Ishikawa (cell line): ENCODE measurements around the gene TMC2.

Source experiments
- CEBPB ChIP-seq: IDR thresholded peaks from 2 replicates; pipeline ENCODE4 v1.6.1; 2012
- CREB1 ChIP-seq: IDR thresholded peaks from 2 replicates; pipeline ENCODE4 v1.6.1; 2012; ENCODE audit warnings: low read depth
- EGR1 ChIP-seq: IDR thresholded peaks from 2 replicates; pipeline ENCODE4 v1.6.1; 2012
- EP300 ChIP-seq: IDR thresholded peaks from 2 replicates; pipeline ENCODE4 v1.6.1; 2012; ENCODE audit warnings: borderline replicate concordance
- FOXM1 ChIP-seq: IDR thresholded peaks from 2 replicates; pipeline ENCODE4 v1.6.1; 2012; ENCODE audit warnings: low read depth, borderline replicate concordance
- NFIC ChIP-seq: IDR thresholded peaks from 2 replicates; pipeline ENCODE4 v1.6.1; 2012
- RAD21 ChIP-seq: IDR thresholded peaks from 2 replicates; pipeline ENCODE4 v1.6.1; 2012; ENCODE audit warnings: low read depth
- TAF1 ChIP-seq: IDR thresholded peaks from 2 replicates; pipeline ENCODE4 v1.6.1; 2012; ENCODE audit warnings: low read depth, mild to moderate bottlenecking
- TCF12 ChIP-seq: IDR thresholded peaks from 2 replicates; pipeline ENCODE4 v1.6.1; 2012; ENCODE audit warnings: low read depth
- TEAD4 ChIP-seq: IDR thresholded peaks from 2 replicates; pipeline ENCODE4 v1.6.1; 2012
- YY1 ChIP-seq: IDR thresholded peaks from 2 replicates; pipeline ENCODE4 v1.6.1; 2012; ENCODE audit warnings: low read depth
- ZBTB7A ChIP-seq: IDR thresholded peaks from 2 replicates; pipeline ENCODE4 v1.6.1; 2012; ENCODE audit warnings: low read depth
- TF ChIP-seq, protein P1 (sequence below): IDR thresholded peaks from 2 replicates; pipeline ENCODE4 v1.6.1; 2012
- TF ChIP-seq, protein P2 (sequence below): IDR thresholded peaks from 2 replicates; pipeline ENCODE4 v1.6.1; 2012
- TF ChIP-seq, protein P3 (sequence below): IDR thresholded peaks from 2 replicates; pipeline ENCODE4 v1.6.1; 2012; ENCODE audit warnings: low read depth, mild to moderate bottlenecking

TMC2 gene

DNA sequence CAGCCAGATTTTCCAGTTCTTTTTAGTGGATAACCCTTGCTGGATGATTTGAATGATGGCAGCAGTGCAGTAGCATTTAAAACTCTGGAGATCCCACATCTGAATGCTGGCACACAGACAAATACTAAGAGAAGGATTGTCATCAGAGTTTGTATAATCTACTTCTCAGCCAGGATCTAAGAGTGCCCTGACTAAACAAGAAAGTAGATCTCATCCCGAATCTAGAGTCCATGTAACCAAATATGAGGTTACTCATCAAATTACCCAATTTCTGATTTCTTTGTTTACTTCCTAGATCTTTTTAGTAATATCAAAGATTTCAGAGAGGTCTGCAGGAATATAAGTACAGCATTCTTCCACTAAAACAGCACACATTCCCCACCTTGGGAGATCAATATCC is 7.8 kb downstream of the TMC2 start:
- TF ChIP-seq, protein P1, sequence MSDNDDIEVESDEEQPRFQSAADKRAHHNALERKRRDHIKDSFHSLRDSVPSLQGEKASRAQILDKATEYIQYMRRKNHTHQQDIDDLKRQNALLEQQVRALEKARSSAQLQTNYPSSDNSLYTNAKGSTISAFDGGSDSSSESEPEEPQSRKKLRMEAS = no peak
- TF ChIP-seq RAD21 (no peak), TCF12 (no peak), CEBPB (no peak), TAF1 (no peak), YY1 (no peak), FOXM1 (no peak), NFIC (no peak), EP300 (no peak)
- TF ChIP-seq, protein P2, sequence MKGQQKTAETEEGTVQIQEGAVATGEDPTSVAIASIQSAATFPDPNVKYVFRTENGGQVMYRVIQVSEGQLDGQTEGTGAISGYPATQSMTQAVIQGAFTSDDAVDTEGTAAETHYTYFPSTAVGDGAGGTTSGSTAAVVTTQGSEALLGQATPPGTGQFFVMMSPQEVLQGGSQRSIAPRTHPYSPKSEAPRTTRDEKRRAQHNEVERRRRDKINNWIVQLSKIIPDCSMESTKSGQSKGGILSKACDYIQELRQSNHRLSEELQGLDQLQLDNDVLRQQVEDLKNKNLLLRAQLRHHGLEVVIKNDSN = no peak

DNA sequence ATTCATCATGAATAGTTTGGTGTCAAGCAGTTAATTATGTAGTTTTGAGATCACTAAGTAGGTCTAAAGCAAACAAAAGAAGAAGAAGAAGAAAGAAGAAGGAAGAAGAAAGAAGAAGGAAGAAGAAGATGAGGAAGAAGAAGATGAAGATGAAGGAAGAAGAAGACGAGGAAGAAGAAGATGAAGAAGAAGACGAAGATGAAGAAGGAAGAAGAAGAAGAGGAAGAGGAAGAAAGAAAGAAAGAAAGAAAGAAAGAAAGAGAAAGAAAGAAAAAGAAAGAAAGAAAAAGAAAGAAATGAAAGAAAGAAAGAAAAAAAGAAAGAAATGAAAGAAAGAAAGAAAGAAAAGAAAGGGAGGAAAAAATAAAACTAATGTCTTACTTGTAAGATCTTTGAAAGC is 9.2 kb downstream of the TMC2 start:
- TF ChIP-seq TCF12 (no peak), RAD21 (no peak), ZBTB7A (no peak), CREB1 (no peak), TAF1 (no peak), CEBPB (no peak), NFIC (no peak), YY1 (no peak), FOXM1 (no peak), EGR1 (no peak), EP300 (no peak), TEAD4 (no peak)
- TF ChIP-seq, protein P3, sequence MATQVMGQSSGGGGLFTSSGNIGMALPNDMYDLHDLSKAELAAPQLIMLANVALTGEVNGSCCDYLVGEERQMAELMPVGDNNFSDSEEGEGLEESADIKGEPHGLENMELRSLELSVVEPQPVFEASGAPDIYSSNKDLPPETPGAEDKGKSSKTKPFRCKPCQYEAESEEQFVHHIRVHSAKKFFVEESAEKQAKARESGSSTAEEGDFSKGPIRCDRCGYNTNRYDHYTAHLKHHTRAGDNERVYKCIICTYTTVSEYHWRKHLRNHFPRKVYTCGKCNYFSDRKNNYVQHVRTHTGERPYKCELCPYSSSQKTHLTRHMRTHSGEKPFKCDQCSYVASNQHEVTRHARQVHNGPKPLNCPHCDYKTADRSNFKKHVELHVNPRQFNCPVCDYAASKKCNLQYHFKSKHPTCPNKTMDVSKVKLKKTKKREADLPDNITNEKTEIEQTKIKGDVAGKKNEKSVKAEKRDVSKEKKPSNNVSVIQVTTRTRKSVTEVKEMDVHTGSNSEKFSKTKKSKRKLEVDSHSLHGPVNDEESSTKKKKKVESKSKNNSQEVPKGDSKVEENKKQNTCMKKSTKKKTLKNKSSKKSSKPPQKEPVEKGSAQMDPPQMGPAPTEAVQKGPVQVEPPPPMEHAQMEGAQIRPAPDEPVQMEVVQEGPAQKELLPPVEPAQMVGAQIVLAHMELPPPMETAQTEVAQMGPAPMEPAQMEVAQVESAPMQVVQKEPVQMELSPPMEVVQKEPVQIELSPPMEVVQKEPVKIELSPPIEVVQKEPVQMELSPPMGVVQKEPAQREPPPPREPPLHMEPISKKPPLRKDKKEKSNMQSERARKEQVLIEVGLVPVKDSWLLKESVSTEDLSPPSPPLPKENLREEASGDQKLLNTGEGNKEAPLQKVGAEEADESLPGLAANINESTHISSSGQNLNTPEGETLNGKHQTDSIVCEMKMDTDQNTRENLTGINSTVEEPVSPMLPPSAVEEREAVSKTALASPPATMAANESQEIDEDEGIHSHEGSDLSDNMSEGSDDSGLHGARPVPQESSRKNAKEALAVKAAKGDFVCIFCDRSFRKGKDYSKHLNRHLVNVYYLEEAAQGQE = no peak
- TF ChIP-seq, protein P2 = no peak
- TF ChIP-seq, protein P1 = no peak

DNA sequence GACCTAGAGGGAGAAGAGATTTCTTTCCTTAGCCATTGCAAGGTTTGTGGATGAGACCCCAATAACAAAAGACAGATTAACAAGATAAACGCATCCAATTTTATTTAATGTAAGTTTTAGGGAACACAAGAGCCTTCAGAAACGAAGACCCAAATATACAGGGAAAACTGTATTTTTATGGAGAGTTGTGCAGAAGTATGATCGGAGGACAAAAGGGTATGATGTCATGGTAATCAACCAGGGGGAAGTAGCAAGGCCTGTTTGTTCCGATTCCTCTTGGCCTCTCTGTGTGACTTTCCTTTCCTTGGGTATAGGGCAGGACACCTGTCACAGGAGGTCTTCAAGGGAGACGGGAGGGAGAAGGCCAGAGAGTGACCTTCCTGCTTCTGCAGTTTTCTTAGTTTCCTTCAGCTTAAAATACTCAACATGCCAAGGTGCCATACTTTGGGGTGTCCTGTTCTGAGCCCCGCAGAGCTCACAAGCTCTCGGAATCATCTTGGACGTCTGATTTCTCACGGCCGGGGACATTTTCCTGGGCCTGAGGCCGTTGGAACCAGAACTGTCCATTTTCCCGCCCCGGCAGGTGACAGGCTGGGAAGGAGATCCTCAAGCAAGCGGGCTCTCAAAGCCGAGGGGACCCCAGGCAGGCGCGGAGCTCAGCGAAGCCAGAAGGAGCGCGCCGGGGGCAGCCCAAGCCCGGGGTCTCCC is 21.7 kb downstream of the TMC2 start:
- TF ChIP-seq YY1 (no peak), CEBPB (no peak), NFIC (no peak), FOXM1 (no peak), EP300 (no peak), TCF12 (no peak)
- TF ChIP-seq, protein P2 = no peak

DNA sequence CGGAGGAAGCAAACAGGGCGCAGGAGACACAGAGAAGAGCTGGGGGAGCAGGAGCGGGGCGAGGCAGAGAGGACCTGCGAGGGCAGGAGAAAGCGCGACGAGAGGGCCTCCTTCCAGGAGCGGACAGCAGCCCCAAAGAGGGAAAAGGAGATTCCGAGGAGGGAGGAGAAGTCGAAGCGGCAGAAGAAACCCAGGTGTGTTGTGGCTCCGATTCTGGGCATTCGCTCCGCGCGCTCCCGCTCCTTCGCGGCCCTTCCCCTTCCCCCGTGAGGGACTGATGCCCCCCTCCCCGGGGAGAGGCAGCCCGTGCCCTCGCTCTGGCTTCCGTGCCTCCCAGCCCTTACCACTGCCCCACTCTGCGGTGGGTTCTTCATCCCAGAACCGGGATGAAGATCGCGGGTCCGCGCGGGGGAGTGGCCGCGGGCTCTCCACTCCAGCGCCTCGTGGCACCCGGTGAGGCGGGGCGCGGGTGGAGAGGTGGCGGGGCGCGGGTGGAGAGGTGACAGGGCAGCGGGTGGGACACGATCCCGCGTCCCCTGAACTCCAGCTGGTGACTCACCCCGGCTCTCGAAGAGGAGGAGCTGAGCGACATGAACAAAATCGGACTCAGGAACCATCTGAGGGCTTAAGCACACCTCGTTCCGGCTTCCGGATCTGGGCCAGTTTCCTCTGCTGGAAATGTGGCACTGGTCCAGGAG is 22.4 kb downstream of the TMC2 start:
- no peak for TF ChIP-seq EGR1
- TF ChIP-seq YY1 = no peak
- no peak for TF ChIP-seq CEBPB
- TF ChIP-seq FOXM1 = no peak
- TF ChIP-seq, protein P2 = no peak
- TF ChIP-seq TCF12 = no peak
- no peak for TF ChIP-seq NFIC
- TF ChIP-seq CREB1 = no peak
- TF ChIP-seq, protein P1 = no peak
- no peak for TF ChIP-seq ZBTB7A
- TF ChIP-seq EP300 = no peak
- TF ChIP-seq, protein P3 = no peak
- no peak for TF ChIP-seq RAD21
